Esophagus muscularis mucosa (tissue), 4 donors: ENCODE results near the gene CEPT1. TPM values are rescaled to one million over a fixed set of nuclear protein-coding genes. Genes with fewer than 3 reads are reported as not detected.

Experiments
- DNase-seq: peaks from one replicate; pipeline ENCODE4 v3.0.0-alpha.2; 2017; ENCODE audit errors: extremely low spot score
- H3K27ac ChIP-seq, 4 donors: fragments of 200-600 bp; sonication (generic); replicated peaks in 1 of 4; 1 replicate in 3 of 4; 2 replicates in 1 of 4; pipeline ENCODE4 v1.5.1; 2016 to 2019; ENCODE audit warnings: mild to moderate bottlenecking in 1 of 4
- H3K27me3 ChIP-seq, 4 donors: fragments of 200-600 bp; sonication (generic); one replicate each; pipeline versions ENCODE4 v1.5.1 to v1.6.0; 2016 to 2019
- H3K36me3 ChIP-seq, 4 donors: fragments of 200-600 bp; sonication (generic); one replicate each; pipeline ENCODE4 v1.5.1; 2016 to 2019
- H3K4me1 ChIP-seq, 4 donors: fragments of 200-600 bp; sonication (generic); one replicate each; pipeline ENCODE4 v1.5.1; 2016 to 2019
- H3K4me3 ChIP-seq, 4 donors: fragments of 200-600 bp; sonication (generic); 1 replicate in 2 of 4; 2 replicates in 2 of 4; pipeline ENCODE4 v1.5.1; 2016 to 2019; ENCODE audit warnings: mild to moderate bottlenecking in 4 of 4, moderate library complexity in 1 of 4
- H3K9me3 ChIP-seq, 4 donors: fragments of 200-600 bp; sonication (generic); 1 replicate in 3 of 4; 2 replicates in 1 of 4; pipeline ENCODE4 v1.5.1; 2016 to 2019
- EP300 ChIP-seq: sonication (generic); formaldehyde crosslinking; IDR thresholded peaks from one replicate; pipeline ENCODE4 v1.6.1; 2017; ENCODE audit warnings: antibody characterized with exemption
- POLR2A ChIP-seq: fragments of 450-650 bp; IDR thresholded peaks from one replicate; pipeline ENCODE4 v1.6.1; 2017; ENCODE audit warnings: antibody characterized with exemption, moderate library complexity, mild to moderate bottlenecking, low read depth
- POLR2AphosphoS5 ChIP-seq, 2 donors: sonication (generic); formaldehyde crosslinking; IDR thresholded peaks; one replicate each; pipeline ENCODE4 v1.6.1; 2017; ENCODE audit warnings: antibody characterized with exemption in 2 of 2
- WGBS: methylation state at CpG from one replicate; pipeline ENCODE4 v1.1.5; 2018; 5-methylcytosine and 5-hydroxymethylcytosine counted together
- intact Hi-C: fragments of 100-400 bp; cut with DNase I; formaldehyde crosslinking; loops from one replicate; pipeline ENCODE4 v1.15.1; 2023
- total RNA-seq, 4 donors: library from RNA; depleted of rRNA; stranded (reverse); fragments of >200 nt; gene quantifications; one replicate each; pipeline versions ENCODE4 v1.1.0 to v1.2.1, GENCODE V29; 2016
- TF ChIP-seq, protein P1 (sequence below), 3 experiments: fragments of 200-600 bp in 2 of 3; fragments of 450-650 bp in 1 of 3; sonication (generic) in 2 of 3; IDR thresholded peaks; one replicate each; pipeline ENCODE4 v1.5.1; 2017 to 2019; ENCODE audit warnings: antibody characterized with exemption in 3 of 3, mild to moderate bottlenecking in 2 of 3, moderate library complexity in 1 of 3

Gene CEPT1
- total RNA-seq, 4 donors from 2014 or later: 20.2 to 27.0 (median 23.7) TPM

DNA sequence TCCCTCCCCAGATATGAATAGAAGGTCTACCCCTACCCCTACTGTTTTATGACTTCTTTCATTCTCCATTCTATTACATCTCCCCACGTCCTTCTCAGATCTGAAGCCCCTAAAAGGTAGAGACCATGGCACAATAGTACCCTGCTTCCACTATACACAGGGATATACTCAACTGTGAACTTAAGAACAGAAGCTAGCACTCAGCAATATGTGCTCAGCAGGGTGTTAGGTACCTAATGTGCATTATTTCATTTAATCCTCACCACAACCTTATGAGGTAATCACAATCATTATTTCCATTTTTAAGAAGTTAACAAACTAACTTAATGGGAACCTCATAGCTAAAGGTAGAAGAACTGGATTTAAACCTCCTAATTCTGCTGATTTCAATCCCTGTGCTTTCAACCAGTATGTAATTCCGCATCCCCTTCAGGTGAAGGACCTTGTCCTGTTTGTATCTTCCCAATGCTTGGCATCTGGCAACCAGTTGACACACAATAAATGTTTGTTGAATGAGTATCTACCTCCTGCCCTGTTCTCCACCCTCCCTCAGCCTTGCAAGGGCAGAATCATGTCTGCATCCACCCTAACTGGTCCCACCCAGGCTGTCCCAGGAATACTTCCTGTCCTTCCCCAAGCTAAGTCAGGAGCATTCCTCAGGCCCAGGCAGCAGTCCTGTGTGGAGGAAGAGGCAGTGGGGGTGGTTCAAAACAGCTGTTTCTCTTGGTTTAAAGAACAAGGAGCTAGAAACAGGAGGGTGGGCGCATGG, 53.9 kb downstream of the CEPT1 start:
- TF ChIP-seq, protein P1, sequence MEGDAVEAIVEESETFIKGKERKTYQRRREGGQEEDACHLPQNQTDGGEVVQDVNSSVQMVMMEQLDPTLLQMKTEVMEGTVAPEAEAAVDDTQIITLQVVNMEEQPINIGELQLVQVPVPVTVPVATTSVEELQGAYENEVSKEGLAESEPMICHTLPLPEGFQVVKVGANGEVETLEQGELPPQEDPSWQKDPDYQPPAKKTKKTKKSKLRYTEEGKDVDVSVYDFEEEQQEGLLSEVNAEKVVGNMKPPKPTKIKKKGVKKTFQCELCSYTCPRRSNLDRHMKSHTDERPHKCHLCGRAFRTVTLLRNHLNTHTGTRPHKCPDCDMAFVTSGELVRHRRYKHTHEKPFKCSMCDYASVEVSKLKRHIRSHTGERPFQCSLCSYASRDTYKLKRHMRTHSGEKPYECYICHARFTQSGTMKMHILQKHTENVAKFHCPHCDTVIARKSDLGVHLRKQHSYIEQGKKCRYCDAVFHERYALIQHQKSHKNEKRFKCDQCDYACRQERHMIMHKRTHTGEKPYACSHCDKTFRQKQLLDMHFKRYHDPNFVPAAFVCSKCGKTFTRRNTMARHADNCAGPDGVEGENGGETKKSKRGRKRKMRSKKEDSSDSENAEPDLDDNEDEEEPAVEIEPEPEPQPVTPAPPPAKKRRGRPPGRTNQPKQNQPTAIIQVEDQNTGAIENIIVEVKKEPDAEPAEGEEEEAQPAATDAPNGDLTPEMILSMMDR (IDR thresholded peaks at IDR 0.05): no peak
- TF ChIP-seq POLR2A (no peak), EP300 (no peak), POLR2AphosphoS5 (IDR thresholded peaks at IDR 0.05) (no peak)
- Histone ChIP-seq H3K36me3 (peaks cover 0 to 6% (median 0%) of the 10 kb centered on the region in 4 donors), H3K27me3 (no peaks in the 10 kb centered on the region), H3K9me3 (no peaks in the 10 kb centered on the region), H3K4me3 (no peak overlapping the region), H3K27ac (peak overlapping the region in 3 of 4 donors; percentile 9 to 37 (median 23)), H3K4me1 (peaks cover 0 to 34% (median 25%) of the 10 kb centered on the region in 4 donors)
- intact Hi-C loops: no loop called here
- WGBS: 95% methylated on average over 3 of the region's 3 CpGs
- DNase-seq: no peak

DNA sequence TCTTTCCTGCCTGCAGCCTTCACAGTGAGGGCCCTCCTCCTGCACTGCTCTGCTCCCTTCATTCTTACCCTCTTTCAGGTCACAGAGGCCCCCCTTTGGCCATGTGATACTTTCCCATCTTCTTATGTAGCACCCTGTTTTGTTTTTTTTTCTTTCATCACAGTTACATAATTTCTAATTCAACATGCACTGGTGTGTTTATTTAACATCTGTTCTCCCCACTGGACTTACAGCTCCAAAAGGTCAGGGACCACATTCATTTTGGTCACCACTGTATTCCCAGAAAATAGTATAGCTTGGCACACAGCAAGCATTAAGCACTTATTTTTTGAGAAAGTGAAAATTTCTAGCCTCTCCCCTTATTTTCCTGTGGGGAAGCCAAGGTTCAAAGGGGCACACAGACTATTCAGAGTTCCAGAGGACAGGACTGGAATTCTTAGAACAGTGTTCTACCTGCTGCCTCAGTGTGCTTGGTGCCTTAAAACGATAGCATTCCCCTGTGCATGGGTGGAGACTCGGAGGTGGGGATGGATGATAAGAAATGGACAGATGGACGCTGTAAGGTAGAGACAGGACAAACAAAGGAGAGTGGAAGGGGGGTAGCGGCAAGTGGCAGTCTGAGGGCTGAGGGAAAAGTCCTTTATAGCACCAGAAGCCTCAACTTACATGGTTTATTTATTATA, 55.1 kb downstream of the CEPT1 start:
- no peaks in the 10 kb centered on the region for H3K27me3 ChIP-seq
- peaks cover 0 to 34% (median 25%) of the 10 kb centered on the region in 4 donors for H3K4me1 ChIP-seq
- H3K9me3 ChIP-seq: no peaks in the 10 kb centered on the region
- no peak overlapping the region for H3K4me3 ChIP-seq
- no peaks in the 10 kb centered on the region for H3K36me3 ChIP-seq
- TF ChIP-seq EP300: no peak
- TF ChIP-seq, protein P1 (IDR thresholded peaks at IDR 0.05): no peak
- no peak for TF ChIP-seq POLR2A
- TF ChIP-seq POLR2AphosphoS5 (IDR thresholded peaks at IDR 0.05): no peak
- peak; percentile 37 for DNase-seq
- intact Hi-C loops: no loop called here
- H3K27ac ChIP-seq: no peak overlapping the region
- WGBS: 79% methylated on average over 4 of the region's 4 CpGs

- WGBS: 86% methylated on average over 2 of the region's 2 CpGs
- intact Hi-C loops: no loop called here
- TF ChIP-seq, protein P1 (IDR thresholded peaks at IDR 0.05): no peak
- TF ChIP-seq POLR2AphosphoS5 (IDR thresholded peaks at IDR 0.05) (no peak), POLR2A (no peak), EP300 (no peak)
- no peaks in the 10 kb centered on the region for H3K9me3 ChIP-seq
- H3K27me3 ChIP-seq: no peaks in the 10 kb centered on the region
- H3K27ac ChIP-seq: no peak overlapping the region
- no peak overlapping the region for H3K4me3 ChIP-seq
- H3K4me1 ChIP-seq: peaks cover 0 to 30% (median 25%) of the 10 kb centered on the region in 4 donors
- no peak for DNase-seq
- no peaks in the 10 kb centered on the region for H3K36me3 ChIP-seq
Observed at GRCh38 chr1:111196213-111196612, 56.2 kb downstream of the CEPT1 start.

DNA sequence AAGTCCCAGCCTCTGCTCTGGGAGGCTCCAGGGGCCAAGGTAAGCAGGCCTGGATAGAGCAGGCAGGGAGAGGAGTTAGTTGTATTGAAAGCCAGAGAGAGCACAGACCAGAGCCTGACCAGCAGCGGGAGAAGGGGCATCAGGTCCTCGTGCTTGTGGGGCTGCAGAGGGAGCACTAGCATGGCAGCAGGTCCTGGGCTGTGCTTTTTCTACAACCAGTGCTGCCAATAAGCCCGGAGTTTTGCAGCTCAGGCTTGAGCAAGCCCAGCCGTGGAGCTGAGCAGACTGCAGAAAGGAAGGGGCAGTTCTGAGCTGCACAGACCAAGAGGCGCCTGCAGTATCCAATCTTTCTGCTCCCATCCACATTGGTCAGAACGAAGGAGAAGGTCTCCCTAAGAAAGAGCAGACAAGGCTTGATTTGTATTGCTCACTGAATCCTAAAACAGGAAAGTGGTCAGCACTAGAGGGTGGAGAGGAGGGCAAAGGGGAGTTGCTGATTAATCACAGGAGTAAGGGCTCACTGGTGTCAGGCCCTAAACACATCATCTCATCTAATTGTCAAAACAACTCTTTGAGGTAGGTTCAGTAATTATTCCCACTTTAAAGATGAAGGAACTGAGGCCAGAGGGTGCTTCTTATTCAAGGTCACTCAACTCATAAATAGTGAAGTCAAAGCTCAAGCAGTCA, 57.7 kb downstream of the CEPT1 start:
- intact Hi-C loops: no loop called here
- 60% methylated on average over 6 of the region's 6 CpGs for WGBS

More for the DNA sequence above, 57.7 kb downstream of the CEPT1 start:
- peak; percentile 60 for DNase-seq
- H3K9me3 ChIP-seq: no peaks in the 10 kb centered on the region
- peaks cover 0 to 2% (median 0%) of the 10 kb centered on the region in 4 donors for H3K27me3 ChIP-seq
- H3K4me1 ChIP-seq: peaks cover 0 to 25% (median 18%) of the 10 kb centered on the region in 4 donors
- H3K4me3 ChIP-seq: peak overlapping the region in 1 of 4 donors; percentile 21
- TF ChIP-seq POLR2A (no peak), EP300 (no peak), POLR2AphosphoS5 (IDR thresholded peaks at IDR 0.05) (no peak)
- TF ChIP-seq, protein P1 (IDR thresholded peaks at IDR 0.05): no peak
- H3K36me3 ChIP-seq: no peaks in the 10 kb centered on the region
- H3K27ac ChIP-seq: no peak overlapping the region
